ES-I3 (cell line): ENCODE results near the gene HECTD3.

Source experiments
- H3K36me3 ChIP-seq: 2 replicates; pipeline ENCODE4 v1.6.1; 2013; ENCODE audit warnings: mild to moderate bottlenecking, low read length, control low read depth, moderate library complexity; ENCODE audit not compliant: insufficient read depth
- H3K4me1 ChIP-seq: 2 replicates; pipeline ENCODE4 v1.6.1; 2013; ENCODE audit warnings: mild to moderate bottlenecking, control low read depth, low read length; ENCODE audit not compliant: insufficient read depth
- H3K9ac ChIP-seq: 2 replicates; pipeline ENCODE4 v1.6.1; 2013; ENCODE audit warnings: low read depth, mild to moderate bottlenecking, low read length, moderate library complexity
- H3K9me3 ChIP-seq: 2 replicates; pipeline ENCODE4 v1.6.1; 2013; ENCODE audit warnings: mild to moderate bottlenecking, low read length, moderate library complexity; ENCODE audit not compliant: control insufficient read depth, insufficient read depth

The HECTD3 gene

GRCh38 chr1:45026446-45026845 lies 15.3 kb upstream of the HECTD3 start:
- no peaks in the 10 kb centered on the region for H3K9me3 ChIP-seq
- H3K36me3 ChIP-seq: no peaks in the 10 kb centered on the region
- H3K4me1 ChIP-seq: no peaks in the 10 kb centered on the region
- no peak overlapping the region for H3K9ac ChIP-seq

GRCh38 chr1:45023663-45024062 lies 12.5 kb upstream of the HECTD3 start:
- Histone ChIP-seq H3K9me3 (no peaks in the 10 kb centered on the region), H3K4me1 (no peaks in the 10 kb centered on the region), H3K36me3 (no peaks in the 10 kb centered on the region), H3K9ac (no peak overlapping the region)

- Histone ChIP-seq H3K36me3 (no peaks in the 10 kb centered on the region), H3K9me3 (no peaks in the 10 kb centered on the region), H3K9ac (no peak overlapping the region), H3K4me1 (no peaks in the 10 kb centered on the region)
These were observed 7.6 kb upstream of the HECTD3 start for GRCh38 chr1:45018599-45019230.

- no peak overlapping the region for H3K9ac ChIP-seq
- H3K9me3 ChIP-seq: no peaks in the 10 kb centered on the region
- H3K4me1 ChIP-seq: peaks cover 6% of the 10 kb centered on the region
- no peaks in the 10 kb centered on the region for H3K36me3 ChIP-seq
These were observed 5.6 kb upstream of the HECTD3 start for GRCh38 chr1:45016767-45017166.

- Histone ChIP-seq H3K4me1 (peaks cover 11% of the 10 kb centered on the region), H3K36me3 (no peaks in the 10 kb centered on the region), H3K9ac (no peak overlapping the region), H3K9me3 (no peaks in the 10 kb centered on the region)
These were observed 5.1 kb upstream of the HECTD3 start for GRCh38 chr1:45016090-45016697.

- H3K36me3 ChIP-seq: no peaks in the 10 kb centered on the region
- H3K4me1 ChIP-seq: peaks cover 11% of the 10 kb centered on the region
- H3K9ac ChIP-seq: no peak overlapping the region
- no peaks in the 10 kb centered on the region for H3K9me3 ChIP-seq
These were observed 4.6 kb upstream of the HECTD3 start for GRCh38 chr1:45015683-45016082.

- peaks cover 11% of the 10 kb centered on the region for H3K4me1 ChIP-seq
- H3K36me3 ChIP-seq: no peaks in the 10 kb centered on the region
- no peak overlapping the region for H3K9ac ChIP-seq
- H3K9me3 ChIP-seq: no peaks in the 10 kb centered on the region; the same call in 1 of the 2 replicates
These were observed 3.4 kb upstream of the HECTD3 start for GRCh38 chr1:45014321-45015028.

- Histone ChIP-seq H3K36me3 (no peaks in the 10 kb centered on the region), H3K9ac (no peak overlapping the region), H3K9me3 (no peaks in the 10 kb centered on the region; the same call in 1 of the 2 replicates), H3K4me1 (peaks cover 11% of the 10 kb centered on the region)
These were observed 2.6 kb upstream of the HECTD3 start for GRCh38 chr1:45013551-45014209.

GRCh38 chr1:45012639-45013278 lies 1.6 kb upstream of the HECTD3 start:
- no peaks in the 10 kb centered on the region; the same call in 1 of the 2 replicates for H3K36me3 ChIP-seq
- H3K4me1 ChIP-seq: peaks cover 11% of the 10 kb centered on the region
- peak overlapping the region; percentile 70 for H3K9ac ChIP-seq

GRCh38 chr1:45011837-45012638 lies 914 bp upstream of the HECTD3 start, which contains the start of gene UROD:
Gene UROD, plus strand, starts transcription at chr1:45012254. Its CDS starts 12 bp downstream, at chr1:45012266.
- Histone ChIP-seq H3K4me1 (peaks cover 11% of the 10 kb centered on the region), H3K36me3 (no peaks in the 10 kb centered on the region; the same call in 1 of the 2 replicates), H3K9me3 (no peaks in the 10 kb centered on the region; the same call in 1 of the 2 replicates), H3K9ac (peak within 1 kb of the TSS; percentile 75)

More at GRCh38 chr1:45012639-45013278, 1.6 kb upstream of the HECTD3 start:
- no peaks in the 10 kb centered on the region; the same call in 1 of the 2 replicates for H3K9me3 ChIP-seq

- no peaks in the 10 kb centered on the region; the same call in 1 of the 2 replicates for H3K9me3 ChIP-seq
- no peaks in the 10 kb centered on the region; the same call in 1 of the 2 replicates for H3K36me3 ChIP-seq
- peak overlapping the region; percentile 75 for H3K9ac ChIP-seq
- peaks cover 11% of the 10 kb centered on the region for H3K4me1 ChIP-seq
These were observed 919 bp downstream of the HECTD3 start for GRCh38 chr1:45009956-45010854.

GRCh38 chr1:45009296-45009865 lies 1.7 kb downstream of the HECTD3 start:
- Histone ChIP-seq H3K4me1 (peaks cover 11% of the 10 kb centered on the region), H3K9ac (no peak overlapping the region), H3K9me3 (no peaks in the 10 kb centered on the region; the same call in 1 of the 2 replicates), H3K36me3 (no peaks in the 10 kb centered on the region; the same call in 1 of the 2 replicates)
